Upper lobe of right lung (tissue), 1 donor: ENCODE results near the gene RSRC1. TPM values are rescaled to one million over a fixed set of nuclear protein-coding genes. Genes with fewer than 3 reads are reported as not detected.
"Not testable (repeated sequence)": the region's sequence is repeated elsewhere in the genome, so short reads cannot be mapped to it uniquely, and the experiment has no call there.

Source experiments
- ATAC-seq: fragments of 200-7000 bp; cut with Tn5 transposase; one replicate; pipeline ENCODE4 v1.9.1; 2020; ENCODE audit warnings: mild to moderate bottlenecking, moderate library complexity
- DNase-seq: peaks from one replicate; pipeline ENCODE4 v3.0.0-alpha.2; 2020
- H3K27ac ChIP-seq: fragments of 200-600 bp; one replicate; pipeline ENCODE4 v1.8.0; 2022
- H3K27me3 ChIP-seq: fragments of 200-600 bp; one replicate; pipeline ENCODE4 v1.8.0; 2022; ENCODE audit warnings: mild to moderate bottlenecking
- H3K36me3 ChIP-seq: fragments of 200-600 bp; one replicate; pipeline ENCODE4 v1.8.0; 2022
- H3K4me1 ChIP-seq: fragments of 200-600 bp; one replicate; pipeline ENCODE4 v1.8.0; 2022
- H3K4me3 ChIP-seq: fragments of 200-600 bp; one replicate; pipeline ENCODE4 v1.8.0; 2022; ENCODE audit warnings: mild to moderate bottlenecking
- H3K9me3 ChIP-seq: fragments of 200-600 bp; one replicate; pipeline ENCODE4 v1.8.0; 2022
- CTCF ChIP-seq: fragments of 200-600 bp; IDR thresholded peaks from one replicate; pipeline ENCODE4 v1.8.0; 2022; ENCODE audit warnings: antibody characterized with exemption
- intact Hi-C: fragments of 100-400 bp; cut with DNase I; formaldehyde crosslinking; loops from one replicate; pipeline ENCODE4 v1.11.0; 2022
- total RNA-seq: library from RNA; stranded (reverse); fragmentation: NEBNext Ultra II Directional; extraction: Animal tissue kit (Norgen Biotek cat#: 25700); gene quantifications from one replicate; pipeline ENCODE4 v1.2.1, GENCODE V29; 2021
- donor health status: DM: no; HTN: yes; CAD: no; lungs with severe emphysema.

The RSRC1 gene
- total RNA-seq, 1 donor from 2014 or later: 28.1 TPM

GRCh38 chr3:158539414-158540014, 429.6 kb downstream of the RSRC1 start:
- peak; percentile 61 for ATAC-seq
- no peak overlapping the region for H3K4me3 ChIP-seq
- H3K4me1 ChIP-seq: no peaks in the 10 kb centered on the region
- H3K9me3 ChIP-seq: no peaks in the 10 kb centered on the region
- no peaks in the 10 kb centered on the region for H3K27me3 ChIP-seq
- no peak overlapping the region for H3K27ac ChIP-seq
- no peak for DNase-seq
- TF ChIP-seq CTCF: peak; percentile 59
- intact Hi-C loops: no loop called here
- H3K36me3 ChIP-seq: peaks cover under 1% of the 10 kb centered on the region

DNA sequence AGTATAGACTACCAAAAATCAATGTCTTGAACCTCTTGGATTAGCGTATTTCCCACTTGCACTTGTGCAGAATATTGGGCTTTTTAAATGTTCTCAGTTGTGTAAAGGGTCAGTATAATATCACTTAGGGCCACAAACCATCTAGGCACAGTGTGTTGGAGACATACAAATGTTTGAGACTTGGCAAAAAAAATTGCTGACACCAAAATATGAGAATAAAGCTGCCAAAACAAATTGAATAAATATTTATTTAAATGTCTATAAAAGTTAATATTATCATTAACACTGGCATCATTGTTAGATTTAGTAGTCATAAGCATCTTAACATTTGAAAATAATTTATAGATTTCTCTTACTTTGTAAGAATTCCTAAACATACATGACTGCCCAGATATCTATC, 430.2 kb downstream of the RSRC1 start:
- H3K27me3 ChIP-seq: no peaks in the 10 kb centered on the region
- intact Hi-C loops: no loop called here
- no peak for TF ChIP-seq CTCF
- DNase-seq (no peak), ATAC-seq (no peak)
- peaks cover 4% of the 10 kb centered on the region for H3K36me3 ChIP-seq
- no peaks in the 10 kb centered on the region for H3K4me1 ChIP-seq
- no peaks in the 10 kb centered on the region for H3K9me3 ChIP-seq
- no peak overlapping the region for H3K4me3 ChIP-seq
- no peak overlapping the region for H3K27ac ChIP-seq

DNA sequence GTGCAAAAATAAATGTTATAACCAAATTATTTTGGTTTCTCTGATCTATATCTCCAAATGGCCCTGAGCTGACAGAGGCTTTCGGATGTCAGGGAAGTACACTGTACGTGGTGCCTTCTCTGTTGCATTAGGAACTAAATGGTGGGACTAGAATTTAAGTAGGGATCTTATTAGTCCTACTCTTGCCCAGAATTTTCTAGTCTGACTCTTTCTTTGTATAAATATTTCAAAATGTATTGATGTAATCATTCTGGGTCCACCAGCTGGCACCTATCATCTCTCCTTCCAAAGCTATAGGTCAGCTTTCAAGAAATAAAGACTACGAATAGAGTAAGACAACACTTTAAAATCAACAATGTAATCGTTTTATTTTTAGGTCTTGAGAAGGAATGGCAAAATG, 438.8 kb downstream of the RSRC1 start:
- TF ChIP-seq CTCF: no peak
- Histone ChIP-seq H3K4me1 (no peaks in the 10 kb centered on the region), H3K27me3 (no peaks in the 10 kb centered on the region), H3K4me3 (no peak overlapping the region), H3K9me3 (no peaks in the 10 kb centered on the region), H3K27ac (no peak overlapping the region), H3K36me3 (peaks cover 4% of the 10 kb centered on the region)
- ATAC-seq (no peak), DNase-seq (no peak)
- intact Hi-C loops: no loop called here

DNA sequence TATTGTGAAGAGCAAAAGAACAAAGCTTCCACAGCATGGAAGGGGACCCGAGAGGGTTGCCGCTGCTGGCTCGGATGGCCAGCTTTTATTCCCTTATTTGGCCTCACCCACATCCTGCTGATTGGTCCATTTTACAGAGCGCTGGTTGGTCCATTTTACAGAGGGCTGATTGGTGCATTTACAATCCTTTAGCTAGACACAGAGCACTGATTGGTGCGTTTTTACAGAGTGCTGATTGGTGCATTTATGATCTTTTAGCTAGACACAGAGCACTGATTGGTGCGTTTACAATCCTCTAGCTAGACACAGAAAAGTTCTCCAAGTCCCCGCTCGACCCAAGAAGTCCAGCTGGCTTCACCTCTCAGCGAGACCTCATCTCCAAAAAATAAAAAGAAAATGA, 440.0 kb downstream of the RSRC1 start:
- H3K27ac ChIP-seq, H3K36me3 ChIP-seq, DNase-seq, intact Hi-C loops, ATAC-seq, H3K4me1 ChIP-seq, H3K27me3 ChIP-seq, H3K9me3 ChIP-seq, H3K4me3 ChIP-seq: not testable (repeated sequence)

DNA sequence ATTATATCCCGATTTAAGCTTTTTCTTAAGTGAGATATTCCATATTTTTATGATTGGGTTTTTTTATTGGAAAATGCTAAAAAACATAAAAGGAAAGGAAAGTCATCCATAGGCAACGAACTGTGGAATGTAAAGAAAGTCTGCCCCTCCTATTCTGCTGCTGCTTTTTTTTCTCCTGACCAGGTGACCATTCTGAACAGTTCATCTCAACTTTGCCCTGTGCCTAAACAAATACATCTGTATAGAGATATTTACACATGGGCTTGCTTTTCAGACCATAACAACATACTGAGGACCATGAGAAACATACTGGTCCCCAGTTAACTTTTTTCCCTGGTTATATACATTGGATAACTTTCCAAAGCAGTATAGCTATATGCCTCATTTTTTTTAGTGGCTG, 442.2 kb downstream of the RSRC1 start:
- intact Hi-C loops: no loop called here
- ATAC-seq (no peak), DNase-seq (no peak)
- TF ChIP-seq CTCF: no peak
- Histone ChIP-seq H3K9me3 (no peaks in the 10 kb centered on the region), H3K4me1 (no peaks in the 10 kb centered on the region), H3K36me3 (no peaks in the 10 kb centered on the region), H3K4me3 (no peak overlapping the region), H3K27ac (no peak overlapping the region), H3K27me3 (no peaks in the 10 kb centered on the region)

DNA sequence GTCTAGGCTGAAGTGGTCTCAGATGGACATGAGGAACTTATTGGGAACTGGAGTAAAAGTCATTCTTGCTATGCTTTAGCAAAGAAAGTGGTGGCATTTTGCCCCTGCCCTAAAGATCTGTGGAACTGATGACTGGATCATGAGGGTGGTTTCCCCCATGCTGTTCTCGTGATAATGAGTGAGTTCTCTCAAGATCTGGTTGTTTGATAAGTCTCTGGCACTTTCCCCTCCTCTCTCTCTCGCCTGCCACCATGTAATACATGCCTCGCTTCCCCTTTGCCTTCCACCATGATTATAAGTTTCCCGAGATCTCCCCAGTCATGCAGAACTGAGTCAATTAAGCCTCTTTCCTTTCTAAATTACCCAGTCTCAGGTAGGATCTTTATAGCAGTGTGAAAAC, 449.6 kb downstream of the RSRC1 start:
- no peak for TF ChIP-seq CTCF
- H3K4me3 ChIP-seq: no peak overlapping the region
- no peaks in the 10 kb centered on the region for H3K4me1 ChIP-seq
- ATAC-seq (no peak), DNase-seq (no peak)
- intact Hi-C loops: no loop called here
- no peak overlapping the region for H3K27ac ChIP-seq
- no peaks in the 10 kb centered on the region for H3K36me3 ChIP-seq
- no peaks in the 10 kb centered on the region for H3K9me3 ChIP-seq
- no peaks in the 10 kb centered on the region for H3K27me3 ChIP-seq
